Measurements from ENCODE around the gene FUCA1.
"Not testable (repeated sequence)": the region's sequence is repeated elsewhere in the genome, so short reads cannot be mapped to it uniquely, and the experiment has no call there.

Gene FUCA1

DNA sequence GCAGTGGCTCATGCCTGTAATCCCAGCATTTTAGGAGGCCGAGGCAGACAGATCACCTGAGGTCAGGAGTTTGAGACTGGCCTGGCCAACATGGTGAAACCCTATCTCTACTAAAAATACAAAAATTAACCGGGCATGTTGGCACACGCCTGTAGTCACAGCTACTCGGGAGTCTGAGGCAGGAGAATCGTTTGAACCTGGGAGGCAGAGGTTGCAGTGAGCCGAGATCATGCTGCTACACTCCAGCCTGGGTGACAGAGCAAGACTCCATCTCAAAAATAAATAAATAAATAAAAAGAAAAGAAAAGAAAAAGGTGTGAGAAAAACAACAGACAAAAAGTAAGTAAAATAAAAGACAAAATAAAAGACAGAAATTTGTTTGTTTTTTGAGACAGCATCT lies 33.9 kb downstream of the FUCA1 start:
- 91% methylated on average over 6 of the region's 6 CpGs for WGBS
- H3K36me3 ChIP-seq (ENCODE audit: insufficient read depth, low read length); H3K9me3 ChIP-seq (ENCODE audit: insufficient read depth, low read depth, low read length); H3K4me3 ChIP-seq (ENCODE audit: low read length); H3K9ac ChIP-seq (ENCODE audit: low read depth, low read length); H3K27ac ChIP-seq (ENCODE audit: low read depth, low read length); H3K4me1 ChIP-seq (ENCODE audit: insufficient read depth, low read length): not testable (repeated sequence)
- H3K27me3 ChIP-seq (ENCODE audit: insufficient read depth, low read length) = peaks cover 21% of the 10 kb centered on the region

- WGBS = 88% methylated on average over 1 of the region's 1 CpG
Observed at GRCh38 chr1:23827717-23828116, 40.4 kb downstream of the FUCA1 start.

DNA sequence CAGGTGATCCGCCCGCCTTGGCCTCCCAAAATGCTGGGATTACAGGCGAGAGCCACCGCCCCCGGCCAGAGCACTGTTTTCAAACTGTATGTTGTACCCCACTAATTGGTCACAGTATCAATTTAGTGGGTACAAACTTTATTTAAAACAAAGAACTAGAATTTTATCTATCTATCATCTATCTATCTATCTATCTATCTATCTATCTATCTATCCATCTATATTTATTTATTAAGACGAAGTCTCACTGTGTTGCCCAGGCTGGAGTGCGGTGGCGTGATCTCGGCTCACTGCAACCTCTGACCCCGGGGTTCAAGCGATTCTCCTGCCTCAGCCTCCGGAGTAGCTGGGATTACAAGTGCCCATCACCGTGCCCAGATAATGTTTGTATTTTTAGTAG lies 41.5 kb downstream of the FUCA1 start:
- H3K27ac ChIP-seq (ENCODE audit: low read depth, low read length); H3K4me3 ChIP-seq (ENCODE audit: low read length); H3K9me3 ChIP-seq (ENCODE audit: insufficient read depth, low read depth, low read length); H3K4me1 ChIP-seq (ENCODE audit: insufficient read depth, low read length); H3K9ac ChIP-seq (ENCODE audit: low read depth, low read length); H3K36me3 ChIP-seq (ENCODE audit: insufficient read depth, low read length); H3K27me3 ChIP-seq (ENCODE audit: insufficient read depth, low read length): not testable (repeated sequence)
- 98% methylated on average over 13 of the region's 13 CpGs for WGBS

More at GRCh38 chr1:23827717-23828116, 40.4 kb downstream of the FUCA1 start:
- no peaks in the 10 kb centered on the region for H3K9me3 ChIP-seq (ENCODE audit: insufficient read depth, low read depth, low read length)
- no peaks in the 10 kb centered on the region for H3K4me1 ChIP-seq (ENCODE audit: insufficient read depth, low read length)
- H3K36me3 ChIP-seq (ENCODE audit: insufficient read depth, low read length) = no peaks in the 10 kb centered on the region
- H3K27me3 ChIP-seq (ENCODE audit: insufficient read depth, low read length) = no peaks in the 10 kb centered on the region
- H3K27ac ChIP-seq (ENCODE audit: low read depth, low read length) = no peak overlapping the region
- no peak overlapping the region for H3K9ac ChIP-seq (ENCODE audit: low read depth, low read length)
- H3K4me3 ChIP-seq (ENCODE audit: low read length) = no peak overlapping the region

GRCh38 chr1:23825762-23826522 lies 42.1 kb downstream of the FUCA1 start:
- H3K27ac ChIP-seq (ENCODE audit: low read depth, low read length) = no peak overlapping the region
- H3K27me3 ChIP-seq (ENCODE audit: insufficient read depth, low read length) = no peaks in the 10 kb centered on the region
- 69% methylated on average over 23 of the region's 24 CpGs for WGBS
- H3K4me3 ChIP-seq (ENCODE audit: low read length) = peak overlapping the region; percentile 96
- H3K4me1 ChIP-seq (ENCODE audit: insufficient read depth, low read length) = no peaks in the 10 kb centered on the region
- no peaks in the 10 kb centered on the region for H3K36me3 ChIP-seq (ENCODE audit: insufficient read depth, low read length)
- H3K9ac ChIP-seq (ENCODE audit: low read depth, low read length) = peak overlapping the region; percentile 93
- no peaks in the 10 kb centered on the region for H3K9me3 ChIP-seq (ENCODE audit: insufficient read depth, low read depth, low read length)

GRCh38 chr1:23825076-23825761 lies 42.9 kb downstream of the FUCA1 start, which contains the start of gene HMGCL:
Gene HMGCL (minus strand): TSS chr1:23825429. CDS start chr1:23825415, 14 bp downstream.
- peak within 1 kb of the TSS; percentile 96 for H3K4me3 ChIP-seq (ENCODE audit: low read length)
- under 1% methylated on average over 39 of the region's 42 CpGs for WGBS
- peak within 1 kb of the TSS; percentile 90 for H3K27ac ChIP-seq (ENCODE audit: low read depth, low read length)
- no peaks in the 10 kb centered on the region for H3K4me1 ChIP-seq (ENCODE audit: insufficient read depth, low read length)
- peak within 1 kb of the TSS; percentile 93 for H3K9ac ChIP-seq (ENCODE audit: low read depth, low read length)
- H3K9me3 ChIP-seq (ENCODE audit: insufficient read depth, low read depth, low read length) = no peaks in the 10 kb centered on the region
- H3K36me3 ChIP-seq (ENCODE audit: insufficient read depth, low read length) = no peaks in the 10 kb centered on the region
- no peaks in the 10 kb centered on the region for H3K27me3 ChIP-seq (ENCODE audit: insufficient read depth, low read length)

DNA sequence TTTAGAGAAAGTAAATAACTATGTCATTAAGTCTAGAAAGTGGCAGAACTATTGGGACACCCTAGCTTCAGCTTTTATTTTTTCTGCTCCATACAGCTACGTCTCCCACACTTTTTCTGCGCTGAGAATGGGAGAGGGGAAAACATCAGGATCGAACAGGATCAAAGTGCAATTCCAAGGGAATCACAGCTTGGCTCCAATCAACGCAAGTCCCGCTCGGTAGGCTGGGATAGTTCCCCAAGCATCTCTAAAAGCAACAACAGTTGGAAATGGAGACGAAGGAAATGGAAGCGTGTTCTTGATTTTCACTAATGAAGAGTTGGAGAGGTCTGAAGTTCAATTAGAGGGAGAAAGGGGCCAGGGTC lies 43.4 kb downstream of the FUCA1 start:
- H3K9me3 ChIP-seq (ENCODE audit: insufficient read depth, low read depth, low read length) = no peaks in the 10 kb centered on the region
- H3K4me1 ChIP-seq (ENCODE audit: insufficient read depth, low read length) = no peaks in the 10 kb centered on the region
- peak overlapping the region; percentile 93 for H3K9ac ChIP-seq (ENCODE audit: low read depth, low read length)
- H3K27ac ChIP-seq (ENCODE audit: low read depth, low read length) = peak overlapping the region; percentile 90
- H3K4me3 ChIP-seq (ENCODE audit: low read length) = peak overlapping the region; percentile 96
- WGBS = 10% methylated on average over 8 of the region's 8 CpGs
- H3K36me3 ChIP-seq (ENCODE audit: insufficient read depth, low read length) = no peaks in the 10 kb centered on the region
- H3K27me3 ChIP-seq (ENCODE audit: insufficient read depth, low read length) = no peaks in the 10 kb centered on the region

DNA sequence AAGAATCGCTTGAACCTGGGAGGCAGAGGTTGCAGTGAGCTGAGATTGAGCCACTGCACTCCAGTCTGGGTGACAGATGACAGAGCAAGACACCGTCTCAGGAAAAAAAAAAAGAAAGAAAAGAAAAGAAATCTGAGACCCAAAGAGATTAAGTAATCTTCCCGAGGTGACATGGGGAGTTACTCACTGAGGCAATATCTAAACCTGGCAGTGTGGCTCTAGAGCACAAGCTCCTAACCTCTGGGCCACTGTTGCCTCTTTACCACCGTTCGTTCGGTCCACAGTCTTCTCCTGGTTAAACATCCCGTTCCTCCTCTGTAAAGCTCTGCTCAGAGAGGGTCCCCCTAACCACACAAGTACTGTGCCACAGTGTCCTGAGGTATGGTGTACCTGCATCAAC lies 44.3 kb downstream of the FUCA1 start:
- Histone ChIP-seq H3K27me3 (ENCODE audit: insufficient read depth, low read length) (no peaks in the 10 kb centered on the region), H3K9me3 (ENCODE audit: insufficient read depth, low read depth, low read length) (no peaks in the 10 kb centered on the region), H3K36me3 (ENCODE audit: insufficient read depth, low read length) (no peaks in the 10 kb centered on the region), H3K4me3 (ENCODE audit: low read length) (0 out of 2 replicates have a peak overlapping the region, but pooled peaks have one; percentile 96), H3K4me1 (ENCODE audit: insufficient read depth, low read length) (no peaks in the 10 kb centered on the region), H3K9ac (ENCODE audit: low read depth, low read length) (no peak overlapping the region), H3K27ac (ENCODE audit: low read depth, low read length) (no peak overlapping the region)
- 90% methylated on average over 7 of the region's 7 CpGs for WGBS

GRCh38 chr1:23817633-23818032 lies 50.5 kb downstream of the FUCA1 start:
- Histone ChIP-seq H3K9me3 (ENCODE audit: insufficient read depth, low read depth, low read length) (no peaks in the 10 kb centered on the region), H3K27me3 (ENCODE audit: insufficient read depth, low read length) (no peaks in the 10 kb centered on the region), H3K4me3 (ENCODE audit: low read length) (no peak overlapping the region), H3K4me1 (ENCODE audit: insufficient read depth, low read length) (no peaks in the 10 kb centered on the region), H3K27ac (ENCODE audit: low read depth, low read length) (no peak overlapping the region), H3K9ac (ENCODE audit: low read depth, low read length) (no peak overlapping the region), H3K36me3 (ENCODE audit: insufficient read depth, low read length) (peaks cover 23% of the 10 kb centered on the region; the same call in 1 of the 2 replicates)
- WGBS = 91% methylated on average over 2 of the region's 3 CpGs

GRCh38 chr1:23816906-23817305 lies 51.2 kb downstream of the FUCA1 start:
- H3K27ac ChIP-seq (ENCODE audit: low read depth, low read length) = no peak overlapping the region
- H3K9ac ChIP-seq (ENCODE audit: low read depth, low read length) = no peak overlapping the region
- peaks cover 27% of the 10 kb centered on the region; the same call in 1 of the 2 replicates for H3K36me3 ChIP-seq (ENCODE audit: insufficient read depth, low read length)
- H3K9me3 ChIP-seq (ENCODE audit: insufficient read depth, low read depth, low read length) = no peaks in the 10 kb centered on the region
- no peak overlapping the region for H3K4me3 ChIP-seq (ENCODE audit: low read length)
- no peaks in the 10 kb centered on the region for H3K4me1 ChIP-seq (ENCODE audit: insufficient read depth, low read length)
- H3K27me3 ChIP-seq (ENCODE audit: insufficient read depth, low read length) = no peaks in the 10 kb centered on the region

- Histone ChIP-seq H3K4me3 (ENCODE audit: low read length) (no peak overlapping the region), H3K36me3 (ENCODE audit: insufficient read depth, low read length) (peaks cover 27% of the 10 kb centered on the region; the same call in 1 of the 2 replicates), H3K4me1 (ENCODE audit: insufficient read depth, low read length) (no peaks in the 10 kb centered on the region), H3K27me3 (ENCODE audit: insufficient read depth, low read length) (no peaks in the 10 kb centered on the region), H3K27ac (ENCODE audit: low read depth, low read length) (no peak overlapping the region), H3K9ac (ENCODE audit: low read depth, low read length) (no peak overlapping the region), H3K9me3 (ENCODE audit: insufficient read depth, low read depth, low read length) (no peaks in the 10 kb centered on the region)
- WGBS = 94% methylated on average over 3 of the region's 3 CpGs
Observed at GRCh38 chr1:23816361-23816760, 51.7 kb downstream of the FUCA1 start.

DNA sequence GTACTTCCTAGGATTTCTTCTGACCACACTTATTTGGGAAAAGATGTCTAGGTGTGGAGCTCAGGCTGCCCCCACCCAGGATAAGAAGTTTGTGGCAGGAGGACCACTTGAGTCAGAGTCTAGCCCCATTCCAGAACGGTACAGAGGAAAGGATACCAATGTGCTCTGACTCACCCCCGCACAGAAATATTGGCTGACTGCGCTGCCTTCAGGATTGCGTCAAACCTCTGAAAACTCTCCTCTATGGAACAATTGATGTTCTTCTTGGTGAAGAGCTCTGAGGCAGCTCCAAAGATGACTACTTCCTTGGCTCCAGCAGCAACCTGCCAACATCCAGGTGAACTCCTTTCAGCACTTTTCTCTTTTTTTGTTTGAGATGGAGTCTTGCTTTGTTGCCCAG lies 54.1 kb downstream of the FUCA1 start:
- Histone ChIP-seq H3K27ac (ENCODE audit: low read depth, low read length) (no peak overlapping the region), H3K4me3 (ENCODE audit: low read length) (no peak overlapping the region), H3K27me3 (ENCODE audit: insufficient read depth, low read length) (no peaks in the 10 kb centered on the region), H3K4me1 (ENCODE audit: insufficient read depth, low read length) (no peaks in the 10 kb centered on the region), H3K9me3 (ENCODE audit: insufficient read depth, low read depth, low read length) (no peaks in the 10 kb centered on the region), H3K36me3 (ENCODE audit: insufficient read depth, low read length) (peaks cover 27% of the 10 kb centered on the region; the same call in 1 of the 2 replicates), H3K9ac (ENCODE audit: low read depth, low read length) (no peak overlapping the region)
- 94% methylated on average over 4 of the region's 4 CpGs for WGBS
